HG02678 (cell line): ENCODE measurements around the gene CNTNAP2.

Source experiments
- ATAC-seq: cut with Tn5 transposase; IDR thresholded peaks from one replicate; pipeline ENCODE4 v1.9.1; 2021; ENCODE audit warnings: mild to moderate bottlenecking, moderate library complexity; ENCODE audit not compliant: unreplicated experiment

The CNTNAP2 gene

GRCh38 chr7:148107443-148108127, 1991.0 kb downstream of the CNTNAP2 start:
- ATAC-seq = no peak

GRCh38 chr7:148108381-148108780, 1991.8 kb downstream of the CNTNAP2 start:
- no peak for ATAC-seq

- ATAC-seq = no peak
Measured at GRCh38 chr7:148110097-148110868, 1993.7 kb downstream of the CNTNAP2 start.

DNA sequence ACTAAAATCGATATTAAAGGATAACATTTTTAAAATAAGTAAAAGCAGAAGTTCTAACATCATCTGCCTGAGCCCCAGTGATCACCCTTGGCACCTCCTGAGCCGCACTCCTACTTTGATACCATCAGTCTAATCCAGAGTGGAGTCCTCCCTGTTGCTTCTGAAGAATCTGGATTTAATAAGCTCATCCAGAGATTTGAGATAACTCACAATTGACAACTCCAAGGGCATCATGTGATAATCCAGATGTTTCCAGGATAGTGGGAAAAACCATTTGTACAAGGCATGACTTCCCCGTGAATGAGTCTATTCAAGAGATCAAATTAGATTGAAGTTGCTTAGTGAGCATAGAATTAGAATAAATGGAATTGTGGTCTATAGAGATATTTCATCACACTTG, 1998.2 kb downstream of the CNTNAP2 start:
- no peak for ATAC-seq

GRCh38 chr7:148115308-148115707, 1998.7 kb downstream of the CNTNAP2 start:
- no peak for ATAC-seq

DNA sequence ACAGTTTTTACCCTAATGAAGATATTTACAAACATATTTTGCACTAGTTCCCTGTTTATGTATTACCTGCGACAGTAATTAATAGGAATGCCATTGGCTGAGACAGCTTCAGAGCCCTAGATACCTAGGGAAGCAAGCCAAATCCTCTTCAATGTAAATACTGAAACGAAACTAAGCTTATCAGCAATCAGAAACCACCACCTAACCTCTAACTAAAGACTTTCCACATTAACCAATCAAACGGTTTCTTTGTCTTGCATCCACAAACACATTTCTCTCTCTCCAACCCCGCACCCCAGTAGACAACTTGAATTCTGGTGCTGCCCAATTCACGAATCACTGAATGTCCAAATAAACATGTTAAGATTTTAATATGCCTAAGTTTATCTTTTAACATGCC, 1999.6 kb downstream of the CNTNAP2 start:
- no peak for ATAC-seq

GRCh38 chr7:148116829-148117403, 2000.3 kb downstream of the CNTNAP2 start:
- ATAC-seq = no peak

DNA sequence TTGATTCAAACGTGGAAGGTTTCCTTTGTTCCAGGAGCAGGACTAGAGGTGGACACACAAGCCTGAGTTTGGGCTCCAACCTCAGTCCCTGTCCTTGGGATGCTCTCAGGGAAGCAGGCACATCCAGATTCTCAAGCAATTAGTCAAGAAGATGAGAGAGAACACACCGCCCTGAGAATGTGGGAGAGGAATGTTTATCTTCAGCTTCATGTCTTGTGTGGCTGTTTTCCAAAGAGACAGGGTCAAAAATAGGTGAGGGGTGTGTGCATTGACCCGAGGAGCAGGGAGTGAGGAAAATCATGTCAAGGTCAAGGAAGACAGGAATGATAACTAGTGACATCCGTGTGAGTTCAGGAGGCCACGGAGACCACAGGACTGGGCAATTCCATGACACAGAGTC, 2001.8 kb downstream of the CNTNAP2 start:
- ATAC-seq = no peak

DNA sequence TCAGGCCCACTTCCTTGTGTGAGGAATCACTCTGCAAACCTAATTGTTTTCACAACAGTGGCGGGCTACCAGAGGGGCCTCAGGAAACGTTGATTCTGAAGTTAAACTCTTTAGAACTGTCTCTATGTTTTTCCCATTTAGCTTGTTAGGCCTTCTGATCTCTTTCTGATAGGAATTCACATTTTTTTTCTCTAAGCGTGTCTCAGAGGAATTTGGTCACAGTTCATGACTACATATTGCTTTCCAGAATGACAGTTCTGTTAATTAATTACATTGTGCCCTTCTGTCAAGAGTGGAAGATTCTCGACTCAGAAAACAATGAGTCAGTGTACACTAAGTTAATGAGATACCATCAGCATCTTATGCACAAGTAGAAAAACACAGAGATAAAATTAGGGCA, 2004.8 kb downstream of the CNTNAP2 start:
- no peak for ATAC-seq

DNA sequence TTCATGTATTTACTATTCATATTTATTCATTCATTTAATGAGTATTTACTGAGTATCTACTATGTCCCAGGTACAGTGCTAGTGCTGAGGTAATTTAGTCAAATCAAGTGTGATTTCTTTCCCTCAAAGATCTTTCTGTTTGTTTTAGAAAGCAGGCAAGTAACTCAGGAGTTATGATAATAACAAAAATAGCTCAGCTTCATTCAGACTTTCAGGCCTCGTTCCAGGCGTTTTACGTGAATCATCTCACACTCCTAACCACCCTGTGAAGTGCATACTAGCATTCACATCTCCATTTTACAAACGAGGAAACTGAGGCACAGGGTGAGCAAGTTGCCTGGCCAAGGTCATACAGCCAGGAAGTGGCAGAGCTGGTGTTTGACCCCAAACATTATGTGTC, 2005.2 kb downstream of the CNTNAP2 start:
- no peak for ATAC-seq

DNA sequence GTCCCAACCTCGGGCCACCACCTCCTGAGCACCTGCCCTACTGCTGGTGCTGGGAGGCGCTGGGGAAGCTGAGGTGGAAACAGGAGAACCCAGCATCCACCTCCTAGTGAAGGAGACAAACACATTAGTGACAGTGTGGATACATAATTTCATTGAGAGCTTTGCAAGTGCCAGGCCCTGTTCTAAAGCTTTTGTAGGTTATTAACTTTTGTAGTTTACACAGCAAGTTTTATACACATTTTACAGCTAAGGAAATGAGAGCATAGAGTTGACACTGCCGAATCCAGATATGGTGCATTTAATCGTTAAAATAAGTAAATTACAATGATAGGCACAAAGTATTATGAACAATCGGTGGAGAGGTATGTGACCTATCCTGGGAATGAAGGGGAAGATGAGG, 2007.9 kb downstream of the CNTNAP2 start:
- no peak for ATAC-seq

DNA sequence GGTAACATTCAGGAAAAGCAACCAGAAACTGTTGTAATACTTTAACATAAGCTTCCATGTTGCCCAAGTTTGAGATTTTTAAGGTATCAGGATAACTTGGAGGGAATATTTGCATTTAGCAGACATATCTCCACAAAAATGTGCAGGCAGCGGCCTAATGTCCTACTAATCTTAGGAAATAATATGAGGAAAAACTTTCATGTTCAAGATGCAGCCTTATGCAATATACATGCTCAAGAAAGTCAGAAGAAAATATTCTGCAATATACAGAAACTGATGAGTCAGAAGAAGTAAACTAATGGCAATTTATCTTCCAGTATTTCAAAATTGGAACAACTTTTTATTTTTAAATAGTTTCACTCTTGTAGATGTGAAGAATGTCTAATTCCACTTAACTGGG, 2010.8 kb downstream of the CNTNAP2 start:
- ATAC-seq = no peak

- no peak for ATAC-seq
Measured at GRCh38 chr7:148129023-148129422, 2012.4 kb downstream of the CNTNAP2 start.

- ATAC-seq = no peak
Measured at GRCh38 chr7:148135116-148135515, 2018.5 kb downstream of the CNTNAP2 start.

- no peak for ATAC-seq
Measured at GRCh38 chr7:148135997-148136396, 2019.4 kb downstream of the CNTNAP2 start.

DNA sequence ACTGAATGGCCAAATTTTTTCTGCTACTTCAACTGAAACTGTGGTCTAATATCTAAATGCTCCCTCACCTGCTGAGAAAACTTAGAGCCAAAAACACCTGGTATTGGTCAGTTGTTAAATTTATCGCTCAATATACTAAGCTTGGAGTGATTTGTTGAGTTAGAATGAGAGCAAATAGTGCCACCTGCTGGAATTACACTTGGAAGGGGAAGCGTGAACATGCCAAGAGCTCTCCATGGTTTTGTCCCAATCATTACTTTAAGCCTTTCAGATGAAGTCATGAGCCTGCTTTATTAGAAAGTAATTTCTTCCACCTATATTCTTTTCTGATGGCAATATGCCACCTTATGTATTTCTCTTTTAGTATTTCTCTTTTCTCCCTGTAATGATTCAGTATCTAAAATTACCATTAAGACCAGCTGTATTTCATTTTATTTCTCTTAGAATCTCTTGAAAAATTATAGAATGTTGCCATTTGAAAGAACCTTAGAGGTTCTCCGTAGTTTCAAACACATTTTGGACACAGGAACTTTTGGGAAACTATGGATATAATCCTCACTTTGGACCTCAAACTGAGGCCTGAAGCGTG, 2026.2 kb downstream of the CNTNAP2 start:
- ATAC-seq = no peak

- no peak for ATAC-seq
Measured at GRCh38 chr7:148144827-148145226, 2028.2 kb downstream of the CNTNAP2 start.

DNA sequence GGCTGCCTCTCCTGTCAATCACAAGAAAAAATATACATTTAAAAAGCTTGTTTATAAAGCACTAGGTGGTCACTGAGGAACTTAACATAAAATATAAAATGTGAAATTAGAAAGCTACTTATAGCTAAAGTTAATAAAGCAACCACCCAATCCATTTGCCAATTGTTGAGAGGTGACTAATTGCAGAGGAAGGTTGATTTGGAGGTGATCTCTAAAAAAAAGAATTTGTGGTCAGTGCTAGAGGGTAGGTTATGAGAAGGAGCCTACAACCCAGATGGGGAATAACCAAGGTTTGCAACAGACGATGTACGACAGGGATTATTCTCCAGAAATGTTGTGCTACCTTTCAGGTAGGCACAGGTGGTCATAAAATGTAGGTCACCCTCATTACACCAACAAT, 2029.7 kb downstream of the CNTNAP2 start:
- ATAC-seq = no peak

- ATAC-seq = no peak
Measured at GRCh38 chr7:148147438-148147837, 2030.8 kb downstream of the CNTNAP2 start.

DNA sequence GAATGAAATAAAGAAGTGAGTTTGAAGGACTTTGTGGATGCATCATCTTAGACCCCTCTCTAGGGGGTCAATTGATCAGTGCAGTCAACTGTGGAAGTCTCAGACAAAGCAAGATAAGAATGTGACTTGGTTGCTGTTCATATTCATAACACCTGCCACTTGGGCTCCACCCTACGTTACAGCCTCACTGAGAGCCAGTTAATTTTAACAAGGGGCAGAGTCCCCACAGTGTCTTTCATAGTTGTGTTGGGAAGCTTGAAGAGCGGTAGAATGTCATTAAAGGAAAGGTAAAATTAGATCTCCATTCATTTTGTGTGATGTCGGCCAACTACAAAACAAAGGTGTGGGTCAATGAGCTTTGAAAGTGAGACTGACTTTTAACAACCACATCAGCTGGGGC, 2031.9 kb downstream of the CNTNAP2 start:
- no peak for ATAC-seq

- ATAC-seq = no peak
Measured at GRCh38 chr7:148149730-148150129, 2033.1 kb downstream of the CNTNAP2 start.

- no peak for ATAC-seq
Measured at GRCh38 chr7:148151778-148152177, 2035.2 kb downstream of the CNTNAP2 start.
